Midbrain (tissue), 1 donor: Measurements from ENCODE around the gene ZNF708.
"Not testable (repeated sequence)": the region's sequence is repeated elsewhere in the genome, so short reads cannot be mapped to it uniquely, and the experiment has no call there.

Source experiments
- DNase-seq: peaks from one replicate; lab custom pipeline; 2025; lab: John Stamatoyannopoulos, UW

Gene ZNF708

DNA sequence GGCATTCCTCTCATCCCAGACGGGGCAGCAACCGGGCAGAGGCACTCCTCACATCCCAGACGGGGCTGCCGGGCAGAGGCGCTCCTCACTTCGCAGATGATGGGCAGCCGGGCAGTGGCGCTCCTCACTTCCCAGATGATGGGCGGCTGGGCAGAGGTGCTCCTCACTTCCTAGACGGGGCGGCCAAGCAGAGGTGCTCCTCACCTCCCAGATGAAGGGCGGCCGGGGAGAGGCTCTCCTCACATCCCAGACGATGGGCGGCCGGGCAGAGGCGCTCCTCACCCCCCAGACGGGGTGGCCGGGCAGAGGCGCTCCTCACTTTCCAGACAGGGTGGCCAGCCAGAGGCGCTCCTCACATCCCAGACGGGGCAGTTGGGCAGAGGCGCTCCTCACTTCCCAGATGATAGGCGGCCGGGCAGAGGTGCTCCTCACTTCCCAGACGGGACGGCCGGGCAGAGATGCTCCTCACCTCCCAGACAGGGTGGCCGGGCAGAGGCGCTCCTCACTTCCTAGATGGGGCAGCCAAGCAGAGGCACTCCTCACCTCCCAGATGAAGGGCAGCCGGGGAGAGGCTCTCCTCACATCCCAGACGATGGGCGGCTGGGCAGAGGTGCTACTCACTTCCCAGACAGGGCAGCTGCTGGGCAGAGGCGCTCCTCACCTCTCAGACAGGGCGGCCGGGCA, 68.9 kb downstream of the ZNF708 start:
- DNase-seq = no peak

DNA sequence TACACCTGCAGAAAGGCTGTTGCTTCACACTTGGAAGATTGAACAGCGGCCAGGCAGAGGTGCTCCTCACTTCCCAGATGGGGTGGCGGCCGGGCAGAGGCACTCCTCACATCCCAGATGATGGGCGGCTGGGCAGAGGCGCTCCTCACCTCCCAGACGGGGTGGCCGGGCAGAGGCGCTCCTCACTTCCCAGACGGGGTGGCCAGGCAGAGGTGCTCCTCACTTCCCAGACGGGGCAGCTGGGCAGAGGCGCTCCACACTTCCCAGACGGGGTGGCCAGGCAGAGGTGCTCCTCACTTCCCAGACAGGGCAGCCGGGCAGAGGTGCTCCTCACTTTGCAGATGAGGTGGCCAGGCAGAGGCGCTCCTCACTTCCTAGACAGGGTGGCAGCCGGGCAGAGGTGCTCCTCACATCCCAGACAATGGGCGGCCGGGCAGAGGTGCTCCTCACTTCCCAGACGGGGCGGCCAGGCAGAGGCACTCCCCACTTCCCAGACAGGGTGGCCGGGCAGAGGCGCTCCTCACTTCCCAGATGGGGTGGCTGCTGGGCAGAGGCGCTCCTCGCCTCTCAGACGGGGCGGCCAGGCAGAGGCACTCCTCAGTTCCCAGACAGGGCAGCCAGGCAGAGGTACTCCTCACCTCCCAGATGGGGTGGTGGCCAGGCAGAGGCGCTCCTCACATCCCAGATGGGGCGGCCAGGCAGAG, 69.6 kb downstream of the ZNF708 start:
- DNase-seq = not testable (repeated sequence)

DNA sequence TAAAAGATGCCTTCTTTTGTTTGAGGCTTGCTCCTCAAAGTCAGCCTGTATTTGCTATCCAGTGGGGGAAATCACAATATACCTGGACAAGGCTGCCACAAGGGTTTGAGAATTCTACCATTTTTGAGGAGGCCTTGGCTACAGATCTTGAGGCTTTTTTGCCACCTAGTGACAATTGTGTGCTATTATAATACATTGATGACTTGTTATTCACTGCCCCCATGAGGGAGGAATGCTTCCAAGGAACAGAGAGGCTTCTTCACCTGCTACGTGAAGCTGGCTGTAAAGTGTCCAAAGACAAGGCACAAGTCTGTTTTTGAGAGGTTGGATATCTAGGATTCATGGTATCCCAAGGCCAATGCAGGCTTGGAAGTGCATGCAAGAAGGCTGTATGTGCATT, 72.5 kb downstream of the ZNF708 start:
- no peak for DNase-seq
